IPS-18c (cell line): ENCODE measurements around the gene COL4A1.

Experiments used
- H3K4me3 ChIP-seq: 2 replicates; pipeline ENCODE4 v1.7.0; 2013; ENCODE audit warnings: low read depth, mild to moderate bottlenecking, low read length, moderate library complexity; ENCODE audit not compliant: insufficient read depth
- H3K9me3 ChIP-seq: one replicate; pipeline ENCODE4 v1.6.1; 2013; ENCODE audit warnings: mild to moderate bottlenecking, low read length, moderate library complexity; ENCODE audit not compliant: control insufficient read depth, insufficient read depth

The COL4A1 gene

DNA sequence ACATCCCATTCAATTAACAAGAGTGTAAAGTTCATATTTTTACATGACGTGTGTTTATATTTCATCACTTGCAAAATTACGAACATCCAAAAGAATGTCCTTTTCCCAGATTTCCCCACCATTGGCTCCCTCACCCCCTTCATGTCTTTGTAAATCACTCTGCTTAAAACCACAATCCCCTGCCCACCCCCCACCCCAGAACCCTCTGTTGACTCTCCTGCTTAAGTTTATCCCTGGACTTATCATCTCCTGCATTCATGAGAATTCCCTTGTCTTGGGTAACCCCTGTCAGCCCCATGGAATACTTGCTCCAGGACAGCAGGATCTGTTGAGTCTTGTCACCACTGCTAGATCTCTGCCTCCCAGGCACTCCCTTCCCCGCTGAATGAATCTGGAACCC lies 109.9 kb downstream of the COL4A1 start:
- H3K9me3 ChIP-seq, result no peaks in the 10 kb centered on the region
- no peak overlapping the region for H3K4me3 ChIP-seq

DNA sequence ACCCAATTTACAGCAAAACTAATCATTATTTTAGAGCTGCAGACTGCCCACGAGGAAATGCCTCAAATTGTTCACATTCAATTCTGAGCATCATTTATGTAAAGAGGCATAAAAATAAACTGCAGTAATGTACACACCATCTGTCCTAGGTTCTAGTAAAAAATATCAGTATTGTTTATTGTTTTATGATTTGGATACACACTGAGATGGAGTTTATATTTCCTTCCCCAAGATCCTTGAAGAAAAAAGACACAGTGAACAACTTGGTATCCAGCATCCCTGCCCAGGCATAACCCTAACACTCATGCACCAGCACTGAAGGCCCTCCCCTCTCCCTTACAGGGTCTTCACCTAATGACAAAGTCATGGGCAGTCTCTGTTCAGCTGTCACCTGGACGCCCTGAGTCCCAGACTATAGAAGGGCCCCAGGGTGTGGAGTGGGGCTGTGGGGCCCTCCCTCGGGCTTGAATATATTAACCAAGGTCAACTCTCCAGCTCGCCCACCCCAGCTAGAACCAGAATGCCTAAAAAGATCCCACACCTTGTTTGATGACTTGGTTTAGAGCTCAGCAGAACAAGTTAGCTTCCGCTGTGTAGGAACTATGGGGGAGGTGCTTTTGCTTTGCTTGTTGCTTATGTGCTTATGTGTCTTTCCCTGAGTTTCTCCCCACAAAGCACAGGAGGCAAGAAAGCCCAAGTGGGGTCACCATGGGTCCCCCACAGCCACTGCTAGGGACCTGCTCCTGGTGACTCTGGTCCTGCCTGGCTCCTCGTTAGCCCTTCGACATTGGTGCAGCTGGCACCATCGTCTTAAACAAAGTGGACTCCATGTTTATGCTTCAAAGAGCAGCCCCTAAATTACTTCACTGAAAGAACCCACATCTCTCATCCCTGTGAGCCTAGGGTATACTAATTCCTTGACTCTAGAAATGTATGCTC lies 111.1 kb downstream of the COL4A1 start:
- Histone ChIP-seq H3K4me3 (no peak overlapping the region), H3K9me3 (no peaks in the 10 kb centered on the region)

DNA sequence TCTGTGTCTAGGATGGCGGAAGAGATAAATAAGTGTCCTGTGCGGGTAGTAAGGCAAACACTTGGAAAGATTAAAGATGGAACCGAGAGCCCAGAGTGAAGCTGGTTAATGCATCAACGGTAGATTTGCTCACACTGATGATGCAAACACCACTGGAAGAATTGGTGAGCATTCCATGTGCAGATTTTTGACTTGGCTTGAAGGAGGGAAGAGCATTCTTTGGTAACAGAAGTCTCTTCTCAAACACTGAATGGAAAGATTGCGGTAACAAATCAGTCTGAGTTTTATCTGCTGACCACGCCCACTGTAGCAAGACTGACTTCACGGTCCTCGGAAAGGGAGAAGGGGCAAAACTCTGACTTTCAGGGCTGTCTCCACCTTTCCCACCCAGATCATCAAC lies 112.5 kb downstream of the COL4A1 start:
- Histone ChIP-seq H3K4me3 (no peak overlapping the region), H3K9me3 (no peaks in the 10 kb centered on the region)

DNA sequence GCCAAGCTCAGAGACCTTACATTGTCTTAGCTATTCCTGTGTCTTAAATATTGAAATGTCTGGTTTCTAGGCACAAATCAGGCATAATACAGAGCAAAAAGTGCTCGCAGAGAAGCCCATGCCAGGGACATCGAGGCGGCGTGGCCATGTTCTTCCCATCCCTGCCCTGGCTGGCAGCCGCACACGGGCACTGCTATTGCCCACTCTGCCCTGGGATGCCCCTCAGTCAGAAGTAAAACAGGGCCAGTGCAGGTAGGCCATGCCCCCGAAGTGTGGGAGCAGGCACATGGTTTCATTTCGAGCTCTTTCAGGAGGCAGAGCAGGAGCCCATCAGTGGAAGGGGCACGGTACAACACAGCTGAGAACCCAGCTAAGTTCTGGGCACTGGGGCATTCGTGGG lies 113.5 kb downstream of the COL4A1 start:
- H3K4me3 ChIP-seq, result no peak overlapping the region
- H3K9me3 ChIP-seq, result no peaks in the 10 kb centered on the region

DNA sequence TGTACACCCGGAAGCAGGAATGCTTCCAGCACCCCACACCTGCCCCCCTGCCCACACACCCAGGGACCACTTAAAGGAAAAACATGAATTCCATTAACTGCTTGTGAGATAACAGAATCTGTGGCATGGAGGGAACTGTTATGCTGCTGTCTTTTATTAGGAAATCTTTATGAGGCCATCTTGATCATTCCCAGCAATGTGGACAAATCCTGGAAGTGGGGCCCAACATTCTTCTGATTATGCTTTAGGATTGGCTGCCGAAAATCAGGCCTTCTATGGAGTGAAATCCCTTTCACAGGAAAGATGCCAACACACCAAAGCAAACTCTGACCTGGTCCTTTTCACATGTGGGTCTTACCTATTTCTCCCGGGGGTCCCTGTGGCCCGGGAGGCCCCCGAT lies 114.5 kb downstream of the COL4A1 start:
- Histone ChIP-seq H3K9me3 (no peaks in the 10 kb centered on the region), H3K4me3 (no peak overlapping the region)

DNA sequence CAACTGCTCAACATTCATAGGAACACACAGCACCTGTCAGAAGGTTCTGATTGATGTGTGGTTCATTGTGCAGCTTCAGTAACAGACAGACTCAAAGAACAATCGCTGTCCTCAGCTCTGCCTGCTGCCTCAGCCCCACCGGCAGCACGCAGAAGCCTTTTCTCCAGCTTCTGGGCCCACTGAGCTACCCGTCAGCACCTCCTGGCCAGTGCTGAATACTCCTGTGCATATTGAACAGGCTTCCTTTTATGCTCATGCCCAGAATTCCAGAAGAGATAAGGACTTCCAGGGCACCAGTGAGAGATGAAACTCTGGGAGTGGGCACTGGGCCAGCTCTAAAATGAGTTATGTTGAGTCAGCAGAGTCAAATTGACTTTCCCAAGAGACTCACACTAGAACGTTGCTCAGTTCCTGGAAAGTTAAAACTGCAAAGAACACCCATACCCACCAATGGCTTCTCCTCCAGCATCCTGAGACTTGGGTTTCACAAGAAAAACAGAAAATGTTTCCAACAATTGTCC lies 119.3 kb downstream of the COL4A1 start:
- H3K9me3 ChIP-seq, result no peaks in the 10 kb centered on the region
- no peak overlapping the region for H3K4me3 ChIP-seq

DNA sequence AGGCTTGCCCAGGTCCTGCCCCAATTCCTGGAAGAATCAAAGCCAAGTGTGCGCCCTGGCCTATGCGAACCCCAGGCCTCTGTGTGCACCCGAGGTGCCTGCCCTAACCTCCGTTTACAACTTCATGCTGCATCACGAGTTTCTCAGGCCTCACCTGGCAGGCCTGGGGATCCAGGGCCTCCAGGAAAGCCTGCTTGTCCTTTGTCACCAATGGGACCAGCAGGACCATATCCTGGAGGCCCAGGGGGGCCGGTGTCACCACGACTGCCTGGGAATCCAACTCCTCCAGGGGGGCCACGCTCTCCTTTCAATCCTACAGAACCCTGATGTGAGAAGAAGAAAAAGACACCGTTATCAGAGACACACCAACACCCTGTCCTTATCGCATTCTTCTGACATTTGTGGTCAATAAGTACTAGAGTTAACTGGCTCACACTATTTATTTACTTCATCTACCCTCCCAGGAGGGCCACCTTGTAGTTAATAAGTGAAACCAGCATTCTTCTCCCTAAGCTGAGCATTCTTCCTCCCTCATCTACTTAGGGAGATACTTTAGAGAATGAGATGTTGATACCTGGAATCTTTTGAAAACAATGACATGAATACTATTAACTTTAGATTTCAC lies 120.6 kb downstream of the COL4A1 start:
- H3K9me3 ChIP-seq, result no peaks in the 10 kb centered on the region

DNA sequence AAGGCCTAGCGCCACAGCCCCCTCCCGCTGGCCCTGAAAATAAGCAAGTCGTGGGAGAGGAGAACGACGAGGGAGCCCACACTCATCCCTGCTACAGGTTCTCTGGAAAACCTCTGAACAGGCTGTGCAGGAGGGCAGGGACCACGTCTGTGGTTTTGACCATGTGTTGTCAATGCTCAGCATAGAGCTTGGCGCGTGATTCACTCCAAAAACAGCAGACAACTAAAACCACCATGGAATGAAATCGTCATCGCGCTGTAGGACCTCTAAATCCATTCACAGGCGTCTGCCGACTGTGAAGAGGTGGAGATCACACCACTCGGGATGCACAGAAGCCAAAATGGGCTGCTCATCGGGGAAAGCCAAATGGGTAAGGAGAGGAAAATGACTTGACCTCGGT lies 121.3 kb downstream of the COL4A1 start:
- Histone ChIP-seq H3K4me3 (no peak overlapping the region), H3K9me3 (no peaks in the 10 kb centered on the region)

More for the DNA sequence above, 120.6 kb downstream of the COL4A1 start:
- no peak overlapping the region for H3K4me3 ChIP-seq

DNA sequence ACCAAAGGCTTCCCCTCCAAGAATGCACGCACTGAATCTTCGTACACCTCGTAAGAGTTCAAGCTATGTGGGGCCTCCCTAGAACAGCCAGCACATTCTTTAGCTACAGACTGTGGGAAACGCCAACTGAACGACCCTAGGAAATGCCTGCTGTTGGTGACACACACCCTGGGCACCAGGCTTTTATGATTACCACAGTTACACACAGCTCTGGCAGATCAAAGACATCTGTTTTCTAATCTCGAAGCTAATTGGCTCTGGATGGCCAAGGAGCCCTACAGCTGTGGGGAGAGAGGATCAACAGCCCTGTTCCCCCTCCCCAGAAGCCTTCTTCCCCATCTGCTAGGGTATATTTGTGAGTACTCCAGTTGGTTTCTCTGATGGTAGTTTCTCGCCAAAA lies 123.0 kb downstream of the COL4A1 start:
- Histone ChIP-seq H3K4me3 (no peak overlapping the region), H3K9me3 (no peaks in the 10 kb centered on the region)

DNA sequence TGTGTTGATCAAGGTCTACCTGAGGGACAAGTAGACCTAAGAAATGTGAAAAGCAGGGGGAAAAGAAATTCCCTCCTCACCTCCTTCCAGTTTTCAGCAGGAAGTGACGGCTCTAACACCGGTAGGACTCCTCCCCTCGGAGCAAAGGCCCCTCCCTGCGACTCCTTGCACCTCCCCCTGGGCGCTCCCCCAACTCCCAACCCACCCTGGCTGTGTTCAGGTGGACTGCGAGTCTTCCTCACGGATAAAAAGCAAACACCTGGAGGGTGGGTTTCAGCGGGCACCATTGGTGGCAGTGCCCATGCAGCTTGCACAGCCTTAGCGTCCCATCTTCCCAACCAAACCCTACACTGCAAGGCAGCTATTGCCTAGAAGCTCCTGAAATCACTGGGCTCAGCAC lies 124.5 kb downstream of the COL4A1 start:
- H3K9me3 ChIP-seq, result no peaks in the 10 kb centered on the region

DNA sequence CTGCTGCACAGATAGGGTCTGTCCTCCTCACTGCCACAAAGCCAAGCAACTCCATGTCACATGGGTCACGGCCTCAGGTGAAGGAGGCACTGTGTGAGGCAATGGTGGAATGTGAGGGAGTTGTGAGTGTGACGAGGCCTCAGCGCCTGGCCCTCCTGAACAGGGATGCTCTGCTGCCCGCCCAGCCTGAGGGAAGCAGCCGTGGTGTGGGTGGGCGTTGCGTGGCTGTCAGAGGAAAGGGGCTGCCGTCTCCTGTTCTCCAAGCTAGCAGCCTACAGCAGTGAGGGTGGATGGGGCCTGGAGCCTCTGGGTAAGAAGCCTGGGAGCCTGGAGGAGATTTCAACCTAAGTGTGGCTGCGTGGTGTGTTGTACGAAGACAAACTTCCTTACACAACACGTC lies 125.0 kb downstream of the COL4A1 start:
- Histone ChIP-seq H3K9me3 (no peaks in the 10 kb centered on the region), H3K4me3 (no peak overlapping the region)

More for the DNA sequence above, 124.5 kb downstream of the COL4A1 start:
- H3K4me3 ChIP-seq, result no peak overlapping the region

DNA sequence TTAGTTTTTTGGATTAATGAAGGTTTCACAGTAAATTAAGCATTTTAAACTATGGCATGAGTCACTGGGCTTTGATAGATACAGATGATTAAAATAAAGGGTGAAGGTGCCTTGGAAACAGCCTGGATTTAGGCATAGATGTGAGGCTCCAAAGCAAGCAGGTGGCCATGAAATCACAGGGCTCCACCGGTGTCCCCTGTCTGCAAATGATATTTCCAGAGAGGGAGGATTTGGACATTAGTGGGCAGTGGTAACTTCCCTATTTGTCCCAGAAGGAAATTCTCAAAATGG lies 127.2 kb downstream of the COL4A1 start:
- peaks cover 2% of the 10 kb centered on the region for H3K9me3 ChIP-seq

DNA sequence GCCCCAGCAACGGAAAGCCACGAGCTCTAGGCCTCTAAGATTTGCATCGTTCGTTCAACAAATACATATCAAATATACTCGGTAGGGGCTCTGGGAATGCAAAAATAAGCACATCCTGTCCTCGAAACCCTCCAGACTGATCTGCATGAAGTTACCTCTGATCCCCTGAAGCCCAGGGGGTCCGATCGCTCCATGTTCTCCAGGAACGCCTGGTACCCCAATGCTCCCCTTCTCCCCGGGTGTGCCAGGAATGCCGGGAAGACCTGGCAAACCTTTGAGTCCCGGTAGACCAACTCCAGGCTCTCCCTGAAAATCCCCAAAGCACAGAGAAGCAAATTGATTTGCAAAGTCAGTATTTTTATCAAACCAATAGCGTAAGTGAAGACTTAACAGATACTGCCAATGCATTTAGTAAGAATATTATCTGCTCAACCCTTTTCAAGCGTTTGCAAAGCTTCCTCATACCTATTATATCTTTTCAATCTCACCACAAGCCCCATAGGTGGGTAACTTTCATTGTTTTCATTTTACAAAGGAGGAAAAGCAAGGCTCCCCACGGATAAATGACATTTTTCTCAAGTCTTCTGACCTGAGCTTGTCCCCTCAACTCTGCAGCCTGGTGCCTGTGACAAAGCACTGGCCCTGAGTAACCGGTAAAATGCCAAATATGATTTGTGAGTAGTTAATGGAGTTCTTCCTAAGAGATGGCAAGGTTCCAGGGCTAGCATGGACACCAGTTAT lies 127.7 kb downstream of the COL4A1 start:
- Histone ChIP-seq H3K4me3 (no peak overlapping the region), H3K9me3 (peaks cover 2% of the 10 kb centered on the region)

More for the DNA sequence above, 127.2 kb downstream of the COL4A1 start:
- H3K4me3 ChIP-seq, result no peak overlapping the region

DNA sequence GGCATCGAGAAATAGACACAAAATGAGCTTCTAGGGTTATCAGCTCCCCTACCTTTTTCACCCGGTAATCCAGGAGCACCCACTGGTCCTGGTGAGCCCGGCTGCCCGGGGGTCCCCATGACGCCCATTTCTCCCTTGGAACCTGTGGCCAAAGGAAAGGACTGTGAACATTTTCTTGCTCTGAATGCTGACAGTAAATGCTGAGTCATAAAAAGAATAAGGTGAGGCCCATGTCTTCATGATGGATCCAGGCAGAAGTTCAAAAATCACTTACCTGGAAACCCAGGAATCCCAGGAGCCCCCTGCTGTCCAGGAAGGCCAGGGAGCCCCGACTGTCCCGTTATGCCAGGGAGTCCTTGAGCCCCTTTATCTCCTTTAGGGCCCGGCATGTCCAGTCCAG lies 129.2 kb downstream of the COL4A1 start:
- no peak overlapping the region for H3K4me3 ChIP-seq
- peaks cover 2% of the 10 kb centered on the region for H3K9me3 ChIP-seq

DNA sequence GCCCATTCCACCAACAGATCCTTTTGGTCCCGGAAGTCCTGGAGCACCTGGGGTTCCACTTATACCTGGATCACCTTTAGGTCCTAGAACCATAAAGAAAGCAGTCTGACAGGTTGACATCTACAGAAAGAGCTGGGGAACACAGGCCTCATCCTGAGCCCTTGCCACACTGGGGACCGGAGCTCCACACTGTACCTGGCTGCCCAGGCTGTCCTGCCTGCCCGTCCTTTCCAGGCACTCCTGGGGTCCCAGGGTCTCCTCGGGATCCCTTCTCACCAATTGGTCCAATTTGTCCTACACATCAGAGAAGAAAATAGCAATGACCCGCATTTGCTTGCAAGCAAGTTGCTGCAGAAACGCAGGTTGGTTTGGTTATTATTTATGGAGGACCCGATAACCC lies 130.5 kb downstream of the COL4A1 start:
- Histone ChIP-seq H3K4me3 (no peak overlapping the region), H3K9me3 (peaks cover 2% of the 10 kb centered on the region)

DNA sequence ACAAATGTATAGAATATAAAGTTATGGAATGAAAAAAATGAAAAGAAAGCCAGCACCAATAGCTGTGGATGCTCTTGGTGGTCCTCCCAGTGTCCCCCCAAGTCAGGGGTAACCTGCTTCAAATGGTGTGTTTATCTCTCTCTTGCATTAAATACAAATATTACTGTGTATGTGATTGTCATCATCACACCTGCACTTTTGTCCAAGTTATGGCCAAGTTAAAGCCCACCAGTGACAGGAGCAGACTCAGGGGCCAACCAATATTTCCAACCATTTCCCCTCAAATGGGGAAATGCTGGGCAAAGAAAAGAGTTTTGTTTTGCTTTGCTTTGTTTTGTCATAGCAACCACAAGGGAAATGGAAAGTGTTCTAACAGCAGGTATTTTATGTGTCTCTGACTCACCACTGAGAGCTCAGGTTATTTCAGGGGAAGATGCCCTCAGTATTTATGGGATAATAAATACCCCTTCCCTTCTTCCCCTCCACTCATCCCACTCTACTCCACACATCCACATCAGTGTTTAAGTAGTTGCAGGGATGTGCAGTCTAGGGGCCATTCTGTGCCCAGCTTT lies 133.6 kb downstream of the COL4A1 start:
- no peak overlapping the region for H3K4me3 ChIP-seq
- peaks cover 2% of the 10 kb centered on the region for H3K9me3 ChIP-seq

DNA sequence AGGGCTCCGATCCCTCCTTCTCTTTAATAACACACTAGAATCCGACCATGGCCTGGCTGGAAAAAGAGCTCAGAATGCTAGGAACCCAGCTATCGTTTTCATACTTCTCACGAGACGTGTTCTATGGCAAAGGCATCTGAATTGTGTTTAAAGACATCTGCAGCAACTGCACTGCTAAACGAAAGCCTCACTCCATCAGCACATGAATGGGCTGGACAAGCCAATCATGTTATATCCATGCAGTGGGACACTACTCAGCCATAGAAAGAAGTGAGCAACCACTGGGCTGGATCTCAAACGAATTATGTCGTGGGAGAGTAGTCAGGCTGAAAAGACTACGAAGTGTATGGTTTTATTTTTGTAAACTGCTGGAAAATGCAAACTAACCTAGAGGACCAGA lies 136.1 kb downstream of the COL4A1 start:
- no peak overlapping the region for H3K4me3 ChIP-seq
- no peaks in the 10 kb centered on the region for H3K9me3 ChIP-seq
